ENCODE measurements around the gene NIPAL3. TPM values are rescaled to one million over a fixed set of nuclear protein-coding genes. Genes with fewer than 3 reads are reported as not detected.
"Not testable (repeated sequence)": the region's sequence is repeated elsewhere in the genome, so short reads cannot be mapped to it uniquely, and the experiment has no call there.

NIPAL3 gene
- total RNA-seq, 1 experiment from 2014 or later, result 23.0 TPM

DNA sequence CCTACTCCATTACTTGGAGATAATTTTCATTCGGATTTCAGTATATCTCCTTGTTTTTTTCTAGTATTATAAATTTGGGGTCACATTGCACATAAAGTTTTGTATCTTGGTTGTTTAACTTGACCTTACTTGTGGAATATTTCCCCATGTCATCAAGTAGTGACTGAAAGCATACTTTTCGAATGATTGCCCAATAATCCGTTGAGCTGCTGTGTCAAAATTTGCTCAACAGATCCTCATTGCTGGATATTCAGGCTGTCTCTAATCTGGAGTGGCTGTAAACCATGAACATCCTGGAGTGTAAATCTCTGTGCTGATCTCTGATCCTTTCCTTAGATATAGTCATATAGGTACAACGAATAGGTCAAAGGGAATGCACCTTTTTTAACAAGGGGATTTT is 4.9 kb downstream of the NIPAL3 start:
- no peak for DNase-seq (ENCODE audit: extremely low read depth, low read depth)

DNA sequence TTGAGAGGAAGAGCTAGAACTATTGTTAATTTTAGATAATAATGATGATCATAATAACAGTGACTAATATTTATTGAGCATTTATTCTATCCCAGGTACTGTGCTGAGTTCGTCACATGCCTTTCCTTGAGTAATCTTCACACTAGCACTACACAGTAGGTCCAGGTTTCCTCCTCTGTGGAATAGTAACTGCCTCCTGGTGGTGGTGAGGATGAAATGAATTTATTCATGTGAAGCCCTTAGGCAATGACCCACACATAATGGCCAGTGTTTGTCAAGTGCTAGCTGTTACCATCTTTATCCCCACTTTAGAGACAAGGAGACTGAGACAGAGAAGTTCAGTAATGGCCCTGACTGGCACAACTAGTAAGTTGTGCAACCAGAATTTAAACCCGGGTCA is 5.9 kb downstream of the NIPAL3 start:
- DNase-seq (ENCODE audit: extremely low read depth, low read depth), result no peak

DNA sequence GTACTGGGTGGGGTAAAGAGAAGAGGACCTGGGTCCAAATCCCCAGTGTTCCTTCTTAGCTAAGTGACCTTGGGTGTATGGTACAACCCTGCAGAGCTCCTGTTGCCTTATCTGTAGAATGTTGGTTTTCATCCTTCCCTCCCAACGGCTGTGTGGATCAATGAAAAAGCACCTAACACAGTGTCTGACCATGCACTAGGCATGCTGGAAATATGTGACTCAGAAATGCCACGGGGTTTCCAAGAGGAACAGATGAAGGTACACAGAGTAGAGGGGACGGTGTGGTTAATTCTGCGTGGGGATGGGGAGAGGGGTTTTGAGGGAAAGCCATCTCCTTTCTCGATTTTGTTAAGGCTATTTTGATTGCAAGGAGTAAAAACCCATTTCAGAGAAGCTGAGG is 8.6 kb downstream of the NIPAL3 start:
- no peak for DNase-seq (ENCODE audit: extremely low read depth, low read depth)

DNA sequence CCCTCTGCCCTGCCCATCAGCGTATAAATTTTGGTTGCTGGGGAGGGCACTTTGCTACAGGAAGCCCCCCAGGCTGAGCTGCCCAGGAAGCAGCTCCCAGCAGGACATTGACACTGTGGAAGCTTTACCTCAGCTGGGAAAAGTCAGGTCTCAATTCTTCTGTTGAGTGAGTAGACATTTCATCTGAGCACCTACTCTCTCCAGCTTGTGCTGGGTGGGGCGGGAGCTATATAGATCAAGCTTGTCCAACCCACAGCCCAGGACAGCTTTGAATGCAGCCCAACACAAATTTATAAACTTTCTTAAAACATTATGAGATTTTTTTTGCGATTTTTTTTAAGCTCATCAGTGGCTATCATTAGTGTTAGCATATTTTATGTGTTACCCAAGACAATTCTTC is 9.4 kb downstream of the NIPAL3 start:
- no peak for DNase-seq (ENCODE audit: extremely low read depth, low read depth)

DNA sequence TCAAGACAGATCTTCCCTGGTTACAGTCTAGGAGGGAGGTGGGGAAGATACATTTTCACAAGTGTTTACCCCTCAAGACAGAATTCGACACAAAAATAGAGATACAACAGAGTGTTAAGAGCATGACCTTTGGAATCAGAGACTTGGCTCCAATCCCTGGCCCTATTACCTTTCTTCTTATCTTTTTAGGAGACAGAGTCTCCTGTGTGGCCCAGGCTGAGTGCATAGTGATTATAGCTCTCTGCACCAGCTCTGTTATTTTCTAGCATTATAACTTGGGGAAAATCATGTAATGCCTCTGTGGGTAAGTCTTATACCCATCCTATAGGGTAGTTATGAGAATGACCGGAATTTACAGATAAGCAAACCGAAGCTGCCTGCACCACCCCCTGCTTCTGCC is 9.8 kb downstream of the NIPAL3 start:
- no peak for DNase-seq (ENCODE audit: extremely low read depth, low read depth)

DNA sequence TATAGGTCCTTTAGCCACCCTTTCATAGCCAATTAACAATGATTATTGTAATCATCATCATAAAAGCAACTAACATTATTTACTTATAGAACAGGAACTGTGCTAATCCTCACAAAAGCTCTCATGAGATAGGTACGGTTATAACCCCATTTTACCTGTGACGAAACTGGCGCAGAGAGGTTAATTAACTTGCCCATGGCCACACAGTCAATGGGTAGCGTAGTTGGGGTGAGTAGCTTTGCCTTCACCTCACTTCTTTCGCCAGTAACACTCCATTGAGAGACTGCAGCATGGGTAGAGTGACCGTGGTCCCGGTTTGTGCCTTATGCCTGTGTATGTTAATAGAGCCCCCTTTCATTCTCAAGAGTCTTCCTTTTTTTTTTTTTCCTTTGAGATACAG is 10.3 kb downstream of the NIPAL3 start:
- DNase-seq (ENCODE audit: extremely low read depth, low read depth), result no peak

DNA sequence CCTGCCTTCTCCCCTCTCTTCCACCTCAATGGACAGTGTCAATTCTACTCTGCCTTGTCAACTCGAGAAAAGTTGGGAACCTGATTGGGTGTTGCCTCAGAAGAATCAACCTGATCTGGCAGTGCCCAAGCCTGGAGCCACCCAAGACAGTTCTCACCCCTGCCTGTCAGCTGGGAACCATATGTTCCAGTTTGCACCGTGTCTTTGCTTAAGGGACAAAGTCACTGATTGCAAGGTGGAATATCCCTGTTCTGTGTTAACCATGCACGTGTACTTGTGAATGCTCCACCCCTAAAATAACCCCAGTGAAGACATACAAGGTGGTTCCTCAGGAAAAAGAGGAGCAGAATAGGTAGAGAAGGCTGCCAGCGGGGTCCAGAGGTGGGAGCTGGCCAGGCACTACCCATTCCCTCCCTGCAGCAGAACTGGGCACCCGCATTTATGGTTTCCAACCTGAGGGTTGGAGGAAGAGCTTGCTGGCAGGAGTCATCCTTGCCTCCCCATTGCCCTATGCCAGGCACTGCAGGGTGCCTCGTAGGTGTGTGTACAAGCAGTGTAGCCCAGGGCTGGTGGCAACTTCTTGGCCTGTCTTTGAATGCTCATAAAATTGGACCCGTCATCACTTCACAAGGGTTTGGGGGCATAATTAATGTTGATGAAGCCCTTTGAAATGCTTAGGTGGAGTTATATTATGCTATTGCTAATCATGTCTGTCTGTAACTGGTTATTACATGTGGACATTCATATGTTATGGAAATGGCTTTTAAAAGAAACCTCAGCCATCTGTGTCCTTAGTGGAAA is 11.3 kb downstream of the NIPAL3 start:
- no peak for DNase-seq (ENCODE audit: extremely low read depth, low read depth)

DNA sequence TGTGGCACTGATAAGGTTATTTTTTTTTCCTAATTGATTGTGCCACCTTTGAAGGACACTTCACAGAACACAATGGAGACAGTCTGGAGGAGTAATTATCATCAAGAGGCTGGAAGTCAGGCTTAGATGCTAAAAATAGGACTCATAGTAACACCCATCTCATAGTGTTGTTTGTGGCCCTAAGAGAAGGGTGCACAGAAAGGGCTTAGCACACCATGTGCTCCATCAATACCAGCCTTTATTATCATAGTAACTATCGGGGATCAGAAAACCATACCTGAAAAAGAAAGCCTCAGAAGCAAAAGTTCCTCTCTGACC is 11.9 kb downstream of the NIPAL3 start:
- DNase-seq (ENCODE audit: extremely low read depth, low read depth), result no peak

DNA sequence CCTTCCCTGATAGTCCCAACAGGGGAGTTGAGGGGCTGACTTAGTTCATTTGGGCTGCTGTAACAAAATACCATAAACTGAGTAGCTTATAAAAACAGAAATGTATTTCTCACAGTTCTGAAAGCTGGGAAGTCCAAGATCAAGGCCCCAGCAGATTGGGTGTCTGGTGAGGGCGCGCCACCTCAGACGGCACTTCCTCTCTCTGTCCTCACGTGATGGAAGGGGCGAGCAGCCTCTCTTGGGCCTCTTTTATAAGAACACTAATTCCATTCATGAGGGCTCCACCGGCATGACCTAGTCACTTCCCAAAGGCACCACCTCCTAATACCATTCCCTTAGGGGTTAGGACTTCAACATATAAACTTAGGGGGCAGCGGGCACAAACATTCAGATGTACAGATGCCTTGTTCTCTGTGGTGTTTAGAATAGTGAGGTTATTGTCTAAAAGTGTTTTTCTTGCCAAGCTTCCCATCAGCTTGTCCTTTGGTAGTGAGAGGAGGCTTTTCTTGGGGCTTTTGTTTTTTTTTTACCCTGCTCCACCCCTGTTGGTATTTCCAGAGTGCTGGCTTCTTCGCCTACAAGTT is 20.3 kb downstream of the NIPAL3 start:
- no peak for DNase-seq (ENCODE audit: extremely low read depth, low read depth)

DNA sequence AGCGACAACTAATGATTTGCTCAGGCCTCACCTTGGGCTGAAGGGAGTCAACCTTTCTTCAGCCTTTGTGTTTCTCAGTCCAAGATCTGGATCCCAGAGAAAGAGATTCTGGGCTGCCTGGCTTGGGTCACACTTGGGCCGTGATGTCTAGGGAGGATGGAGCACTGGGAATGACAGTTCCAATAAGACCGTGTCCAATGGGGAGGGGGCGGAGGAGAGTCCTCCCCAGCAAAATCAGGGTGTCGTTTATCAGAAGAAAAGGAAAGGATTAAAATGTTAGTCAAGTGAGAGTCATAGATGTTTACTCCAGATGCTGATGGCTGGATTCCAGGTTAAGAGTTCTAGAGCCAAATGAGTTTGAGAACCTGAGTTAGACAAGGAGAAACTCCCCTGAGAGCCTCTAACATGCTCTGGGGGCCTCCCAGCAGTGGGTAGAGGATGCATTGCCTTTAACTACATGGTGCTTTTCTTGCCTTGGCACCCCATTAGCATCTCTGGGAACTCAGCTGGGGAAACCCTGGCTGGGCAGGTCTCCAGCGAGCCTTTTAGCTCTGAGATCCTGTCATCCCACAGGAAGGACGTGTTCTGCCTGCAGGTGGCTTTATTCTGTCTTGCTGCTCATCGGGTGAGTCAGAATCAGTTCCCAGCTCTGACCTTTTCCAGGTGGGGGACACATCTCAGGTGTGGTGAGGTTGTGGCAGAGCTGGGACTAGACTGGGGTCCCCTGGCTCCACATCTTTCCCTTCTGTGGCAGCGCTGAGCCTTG is 22.2 kb downstream of the NIPAL3 start:
- DNase-seq (ENCODE audit: extremely low read depth, low read depth), result no peak

DNA sequence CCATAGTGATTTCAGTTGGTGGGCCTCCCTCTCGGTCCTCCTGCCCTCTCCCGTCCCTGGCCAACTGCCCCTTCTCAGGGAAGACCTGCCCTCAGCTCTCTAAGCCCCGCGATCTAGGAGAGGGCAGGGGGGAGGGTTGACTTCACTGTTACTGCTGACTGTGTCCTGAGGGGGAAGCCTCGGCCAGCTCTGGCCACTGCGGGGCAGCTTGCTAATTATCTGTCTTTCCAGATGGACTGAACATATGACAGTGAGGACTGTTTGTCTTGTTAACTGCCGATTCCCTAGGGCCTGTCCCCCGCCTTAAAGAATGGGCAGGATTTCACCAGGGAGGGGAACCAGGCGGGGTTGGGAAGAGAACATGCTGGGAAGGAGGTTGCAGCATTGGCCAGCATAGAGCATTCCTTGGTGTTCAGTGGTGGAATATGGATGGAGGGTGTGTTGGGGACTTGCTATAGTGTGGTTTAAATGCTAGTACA is 22.9 kb downstream of the NIPAL3 start:
- DNase-seq (ENCODE audit: extremely low read depth, low read depth), result no peak

DNA sequence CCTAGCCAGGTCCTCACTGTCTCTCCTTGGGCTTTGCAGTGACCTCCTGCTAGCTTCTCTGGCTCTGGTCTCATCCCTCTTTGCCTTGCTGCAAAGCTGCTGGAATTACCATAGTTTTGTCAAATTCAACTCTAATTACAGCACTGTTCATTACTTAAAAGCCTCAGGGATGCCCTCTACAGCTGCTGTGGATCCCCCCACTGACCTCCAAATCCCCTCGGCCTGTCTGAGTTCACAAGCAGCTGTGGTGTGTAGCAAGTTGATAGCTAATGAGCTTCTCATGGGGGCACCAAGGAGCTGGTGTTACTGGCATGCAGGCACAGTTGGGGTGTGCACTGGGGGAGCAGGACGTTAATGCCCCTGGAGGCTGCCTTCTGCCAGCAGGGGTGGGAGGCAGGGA is 24.8 kb downstream of the NIPAL3 start:
- no peak for DNase-seq (ENCODE audit: extremely low read depth, low read depth)

DNA sequence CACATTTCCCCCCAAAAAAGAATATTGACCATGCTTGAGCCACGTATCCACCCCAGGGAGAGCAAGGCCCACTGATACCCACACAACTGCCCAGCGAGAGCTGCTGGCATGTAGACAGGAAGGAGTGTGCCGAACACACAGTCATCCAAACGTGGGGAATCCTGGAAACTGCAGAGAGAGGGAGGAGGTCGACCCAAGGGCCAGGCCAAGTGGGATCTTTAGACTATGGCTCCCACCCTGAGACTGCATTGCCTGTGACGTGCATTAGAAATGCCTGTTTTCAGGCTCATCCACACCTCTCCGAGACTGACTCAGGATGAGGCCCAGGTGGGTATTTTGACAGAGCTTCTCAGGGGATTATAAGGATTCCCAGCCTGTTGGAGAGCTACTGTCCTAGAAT is 25.9 kb downstream of the NIPAL3 start:
- DNase-seq (ENCODE audit: extremely low read depth, low read depth), result no peak

DNA sequence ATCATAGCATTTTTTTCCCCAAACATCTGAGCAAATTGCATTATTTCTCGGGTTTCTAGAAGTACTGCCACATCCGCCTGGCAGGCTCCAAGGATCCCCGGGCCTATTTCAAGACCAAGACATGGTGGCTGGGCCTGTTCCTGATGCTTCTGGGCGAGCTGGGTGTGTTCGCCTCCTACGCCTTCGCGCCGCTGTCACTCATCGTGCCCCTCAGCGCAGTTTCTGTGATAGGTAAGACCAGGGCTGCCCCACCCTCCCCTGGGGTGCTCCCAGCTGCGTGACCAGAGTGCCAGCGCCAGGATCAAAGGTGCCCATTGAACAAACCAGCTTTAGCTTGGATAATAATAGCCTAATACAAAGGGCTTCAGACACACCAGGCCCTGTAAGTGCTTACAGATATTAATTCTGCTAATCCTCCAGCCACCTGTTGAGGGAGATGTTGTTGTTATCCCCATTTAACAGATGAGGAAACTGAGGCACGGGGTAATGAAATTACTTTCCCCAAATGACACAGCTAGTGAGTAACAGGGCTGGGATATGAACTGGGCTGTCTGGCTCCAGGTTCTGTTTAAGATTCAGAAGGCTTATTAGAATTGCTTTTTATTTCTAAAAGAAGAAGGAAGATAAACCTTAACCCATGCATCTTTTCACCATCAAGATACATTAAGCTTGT is 26.5 kb downstream of the NIPAL3 start:
- DNase-seq (ENCODE audit: extremely low read depth, low read depth), result no peak

DNA sequence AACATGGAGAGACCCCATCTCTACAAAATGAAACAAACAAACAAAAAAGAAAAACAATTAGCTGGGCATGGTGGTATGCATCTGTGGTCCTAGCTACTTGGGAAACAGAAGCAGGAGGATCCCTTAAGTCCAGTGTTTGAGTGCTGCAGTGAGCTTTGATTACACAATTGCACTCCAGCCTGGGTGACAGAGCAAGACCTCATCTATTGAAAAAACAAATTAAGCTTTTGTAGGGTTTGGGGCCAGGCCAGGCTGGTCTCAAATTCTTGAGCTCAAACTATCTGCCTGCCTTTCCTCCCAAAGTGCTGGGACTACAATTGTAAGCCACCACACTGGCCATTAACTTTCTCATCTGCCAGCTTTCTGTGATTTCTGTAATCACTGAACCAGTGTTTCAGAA is 27.2 kb downstream of the NIPAL3 start:
- no peak for DNase-seq (ENCODE audit: extremely low read depth, low read depth)

DNA sequence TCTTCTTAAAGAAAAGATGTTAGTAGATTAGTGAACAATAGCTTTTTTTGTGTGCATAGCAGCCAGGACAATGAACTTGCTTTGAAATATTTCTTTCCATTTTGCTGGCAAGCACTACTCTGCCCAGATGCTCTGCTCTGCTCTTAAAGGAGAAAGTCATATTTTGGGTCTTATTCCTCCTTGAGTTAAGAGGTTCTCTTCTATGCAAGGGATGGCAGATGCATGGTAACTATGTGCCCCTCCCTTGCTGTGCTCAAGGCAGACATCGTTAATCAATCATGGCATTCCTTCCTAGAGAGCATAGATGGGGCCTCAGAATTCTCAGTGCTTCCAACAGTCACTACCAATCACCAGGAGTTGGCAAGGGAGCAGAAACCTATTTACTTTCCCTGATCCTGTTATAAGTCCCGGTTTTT is 27.6 kb downstream of the NIPAL3 start:
- DNase-seq (ENCODE audit: extremely low read depth, low read depth), result no peak

DNA sequence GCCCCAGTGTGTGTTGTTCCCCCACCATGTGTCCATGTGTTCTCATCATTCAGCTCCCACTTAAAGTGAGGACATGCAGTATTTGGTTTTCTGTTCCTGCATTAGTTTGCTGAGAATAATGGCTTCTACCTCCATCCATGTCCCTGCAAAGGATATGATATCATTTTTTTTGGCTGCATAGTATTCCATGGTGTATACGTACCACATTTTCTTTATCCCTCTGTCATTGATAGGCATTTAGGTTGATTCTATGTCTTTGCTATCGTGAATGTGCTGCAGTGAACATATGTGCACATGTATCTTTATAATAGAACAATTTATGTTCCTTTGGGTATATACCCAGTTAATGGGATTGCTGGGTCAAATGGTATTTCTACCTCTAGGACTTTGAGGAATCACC is 30.8 kb downstream of the NIPAL3 start:
- DNase-seq (ENCODE audit: extremely low read depth, low read depth), result not testable (repeated sequence)

DNA sequence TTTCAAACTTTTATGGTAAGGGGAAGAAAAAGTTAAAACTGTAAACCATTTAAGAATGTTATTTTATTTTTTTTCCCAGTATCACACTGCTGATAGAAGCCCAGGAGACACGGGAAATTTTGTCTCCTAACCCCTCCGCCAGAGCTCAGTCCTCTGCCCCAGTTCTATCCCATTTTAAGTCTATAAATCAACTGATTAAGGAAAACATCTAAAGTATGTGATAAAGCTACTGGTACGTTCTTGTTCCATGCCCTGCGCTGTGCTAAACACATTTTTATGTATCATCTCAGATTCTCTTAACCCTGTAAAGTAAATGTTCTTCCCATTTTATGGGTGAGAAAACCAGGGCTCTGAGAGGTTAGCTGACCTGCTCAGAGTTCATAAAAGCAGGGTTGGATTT is 34.7 kb downstream of the NIPAL3 start:
- no peak for DNase-seq (ENCODE audit: extremely low read depth, low read depth)

DNA sequence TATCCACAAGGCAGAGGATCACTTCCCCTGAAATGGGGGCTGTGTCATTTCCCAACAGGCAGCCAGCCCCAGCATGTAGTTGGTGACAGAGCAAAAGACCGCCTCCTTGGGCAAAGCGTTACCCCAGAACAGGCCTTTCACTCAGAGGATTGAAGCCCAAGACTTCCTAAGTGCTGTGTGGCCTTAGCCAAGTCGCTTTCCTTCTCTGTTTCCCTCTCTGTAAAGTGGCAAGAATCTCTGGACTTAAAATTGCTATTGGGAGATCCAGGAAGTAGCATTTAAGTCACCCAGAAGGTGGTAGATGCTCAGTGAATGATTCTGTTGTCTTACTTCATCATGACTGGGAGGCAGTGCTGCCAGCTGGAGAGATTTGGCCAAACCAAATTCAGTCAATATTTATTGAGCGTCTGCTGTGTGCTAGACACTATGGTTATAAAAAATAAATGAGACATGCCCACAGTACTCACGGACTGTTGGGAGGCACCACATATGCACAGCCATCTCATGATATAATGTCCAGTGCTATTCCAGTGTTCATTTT is 35.3 kb downstream of the NIPAL3 start:
- no peak for DNase-seq (ENCODE audit: extremely low read depth, low read depth)

DNA sequence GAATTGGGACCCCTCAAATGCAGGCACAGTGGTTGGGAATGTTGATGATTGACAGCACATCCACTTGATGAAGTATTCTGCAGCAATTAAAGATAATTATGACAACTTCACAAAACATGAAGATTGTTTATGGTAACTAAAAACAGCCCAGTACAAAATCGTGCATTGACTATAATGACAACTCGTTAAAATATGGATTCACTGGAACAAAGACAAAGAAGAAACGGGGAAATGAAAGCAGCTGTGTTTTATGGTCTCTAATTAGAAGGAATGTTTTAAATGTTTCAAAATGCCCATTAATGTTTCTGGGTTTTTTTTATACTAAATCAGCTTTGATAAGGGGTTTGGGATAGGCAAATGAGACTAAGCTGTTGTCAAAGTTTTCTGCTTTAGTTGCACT is 36.1 kb downstream of the NIPAL3 start:
- no peak for DNase-seq (ENCODE audit: extremely low read depth, low read depth)

DNA sequence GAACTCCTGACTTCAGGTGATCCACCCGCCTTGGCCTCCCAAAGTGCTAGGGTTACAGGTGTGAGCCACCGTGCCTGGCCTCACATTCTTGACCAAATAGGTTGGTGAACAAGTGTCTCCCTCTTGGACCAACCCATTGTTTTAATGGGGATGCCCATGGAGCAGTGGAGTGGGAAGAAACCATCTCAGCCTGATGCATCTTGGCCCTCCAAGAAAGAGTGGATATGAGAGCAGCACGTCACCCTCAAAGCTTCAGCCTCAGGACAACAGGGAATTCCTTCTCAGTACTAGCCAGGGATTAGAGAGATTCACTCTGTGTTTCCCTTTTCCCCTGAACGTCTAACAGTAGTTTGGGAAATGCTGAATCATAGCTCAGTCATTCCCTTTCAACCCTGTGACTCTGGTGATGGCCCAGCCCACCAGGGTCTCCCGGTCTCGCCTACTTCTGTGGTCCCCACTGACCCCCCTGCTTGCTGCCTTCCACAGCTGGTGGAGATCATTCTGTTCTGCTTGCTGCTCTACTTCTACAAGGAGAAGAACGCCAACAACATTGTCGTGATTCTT is 37.4 kb downstream of the NIPAL3 start:
- no peak for DNase-seq (ENCODE audit: extremely low read depth, low read depth)

Data from NCI-H460 (cell line).